Measurements from ENCODE around the gene SEPTIN8.
A peak's percentile ranks its signal among the peaks of the same experiment; 100 is the strongest.

The SEPTIN8 gene

GRCh38 chr5:132754111-132754510 lies 22.9 kb downstream of the SEPTIN8 start:
- Histone ChIP-seq H3K79me2 (ENCODE audit: low read length) (no peaks in the 10 kb centered on the region), H3K4me1 (ENCODE audit: low read length) (peaks cover 13% of the 10 kb centered on the region), H3K4me3 (ENCODE audit: low read length) (no peak overlapping the region), H3K4me2 (ENCODE audit: low read length) (no peak overlapping the region), H3K27ac (ENCODE audit: low read length) (no peak overlapping the region), H3K9ac (ENCODE audit: low read length) (no peak overlapping the region), H3K9me3 (ENCODE audit: insufficient read depth, low read length) (no peaks in the 10 kb centered on the region), H3K27me3 (ENCODE audit: low read depth, low read length) (no peaks in the 10 kb centered on the region), H2AFZ (ENCODE audit: low read depth, low read length) (no peak overlapping the region), H4K20me1 (ENCODE audit: insufficient read depth, low read length) (no peaks in the 10 kb centered on the region), H3K36me3 (replicated peaks; ENCODE audit: low read depth, low read length) (peaks cover 2% of the 10 kb centered on the region)
- TF ChIP-seq CTCF (IDR thresholded peaks at IDR 0.05; ENCODE audit: low read depth, low read length) (no peak), EZH2phosphoT487 (IDR thresholded peaks at IDR 0.05; ENCODE audit: low read depth) (no peak)

DNA sequence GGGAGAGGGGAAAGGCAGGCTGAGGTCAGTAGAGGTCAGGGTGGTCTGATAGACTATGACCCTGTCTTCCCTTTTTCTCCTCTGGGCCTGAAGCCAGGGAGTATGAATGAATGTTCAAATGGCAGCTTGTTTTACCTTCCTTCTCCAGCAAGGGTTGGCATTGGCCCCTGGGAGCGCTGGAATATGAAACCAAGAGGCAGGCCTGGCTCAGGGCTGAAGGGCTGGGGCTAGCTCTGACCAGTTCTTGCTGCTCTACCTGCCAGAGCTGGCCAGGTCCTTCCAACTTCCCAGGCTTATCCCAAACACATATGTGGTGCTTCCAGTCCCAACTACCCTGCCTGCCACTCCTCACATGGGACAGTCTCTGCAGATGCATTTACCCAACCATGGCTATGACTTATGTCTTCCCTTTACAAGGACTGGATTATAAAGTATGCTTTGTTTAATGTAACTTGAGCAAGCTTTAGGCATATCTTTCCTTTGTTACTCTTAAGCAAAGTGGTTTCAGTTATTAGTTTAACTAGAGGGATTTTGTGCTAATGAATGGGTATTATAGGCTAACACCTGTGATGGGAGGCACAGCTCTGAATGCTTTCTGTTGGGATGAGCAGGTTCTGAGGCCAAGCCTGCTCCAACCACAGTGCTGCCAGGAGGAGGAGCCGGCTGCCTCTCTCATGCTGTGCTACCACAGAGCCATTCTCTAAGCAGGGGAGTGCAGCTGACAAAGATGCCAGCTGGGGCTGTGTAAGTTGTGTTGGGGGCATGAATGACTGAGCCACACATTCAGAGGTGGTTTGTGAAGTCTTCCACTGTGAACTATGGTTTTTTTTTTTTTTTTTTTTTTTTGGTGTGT lies 23.7 kb downstream of the SEPTIN8 start:
- H3K9ac ChIP-seq (ENCODE audit: low read length) = no peak overlapping the region
- H3K4me2 ChIP-seq (ENCODE audit: low read length) = no peak overlapping the region
- TF ChIP-seq CTCF (IDR thresholded peaks at IDR 0.05; ENCODE audit: low read depth, low read length) = no peak
- no peak overlapping the region for H2AFZ ChIP-seq (ENCODE audit: low read depth, low read length)
- no peaks in the 10 kb centered on the region for H4K20me1 ChIP-seq (ENCODE audit: insufficient read depth, low read length)
- H3K27ac ChIP-seq (ENCODE audit: low read length) = no peak overlapping the region
- H3K9me3 ChIP-seq (ENCODE audit: insufficient read depth, low read length) = no peaks in the 10 kb centered on the region
- H3K36me3 ChIP-seq (replicated peaks; ENCODE audit: low read depth, low read length) = peaks cover 1% of the 10 kb centered on the region
- H3K4me3 ChIP-seq (ENCODE audit: low read length) = no peak overlapping the region
- no peaks in the 10 kb centered on the region for H3K79me2 ChIP-seq (ENCODE audit: low read length)
- H3K27me3 ChIP-seq (ENCODE audit: low read depth, low read length) = no peaks in the 10 kb centered on the region
- peaks cover 13% of the 10 kb centered on the region for H3K4me1 ChIP-seq (ENCODE audit: low read length)

- Histone ChIP-seq H4K20me1 (ENCODE audit: insufficient read depth, low read length) (no peaks in the 10 kb centered on the region), H3K4me2 (ENCODE audit: low read length) (no peak overlapping the region), H3K9ac (ENCODE audit: low read length) (no peak overlapping the region), H3K27me3 (ENCODE audit: low read depth, low read length) (no peaks in the 10 kb centered on the region), H3K9me3 (ENCODE audit: insufficient read depth, low read length) (no peaks in the 10 kb centered on the region), H3K4me3 (ENCODE audit: low read length) (no peak overlapping the region), H3K27ac (ENCODE audit: low read length) (no peak overlapping the region), H3K4me1 (ENCODE audit: low read length) (peaks cover 13% of the 10 kb centered on the region), H3K79me2 (ENCODE audit: low read length) (no peaks in the 10 kb centered on the region), H2AFZ (ENCODE audit: low read depth, low read length) (no peak overlapping the region), H3K36me3 (replicated peaks; ENCODE audit: low read depth, low read length) (no peaks in the 10 kb centered on the region)
- TF ChIP-seq EZH2phosphoT487 (IDR thresholded peaks at IDR 0.05; ENCODE audit: low read depth) (no peak), CTCF (IDR thresholded peaks at IDR 0.05; ENCODE audit: low read depth, low read length) (no peak)
Observed at GRCh38 chr5:132752581-132753125, 24.4 kb downstream of the SEPTIN8 start.

GRCh38 chr5:132751971-132752580 lies 25.0 kb downstream of the SEPTIN8 start:
- Histone ChIP-seq H3K9ac (ENCODE audit: low read length) (no peak overlapping the region), H3K79me2 (ENCODE audit: low read length) (no peaks in the 10 kb centered on the region), H3K27ac (ENCODE audit: low read length) (no peak overlapping the region), H3K9me3 (ENCODE audit: insufficient read depth, low read length) (no peaks in the 10 kb centered on the region), H3K4me1 (ENCODE audit: low read length) (peaks cover 13% of the 10 kb centered on the region), H3K27me3 (ENCODE audit: low read depth, low read length) (no peaks in the 10 kb centered on the region), H3K4me2 (ENCODE audit: low read length) (no peak overlapping the region), H3K36me3 (replicated peaks; ENCODE audit: low read depth, low read length) (no peaks in the 10 kb centered on the region), H4K20me1 (ENCODE audit: insufficient read depth, low read length) (no peaks in the 10 kb centered on the region), H2AFZ (ENCODE audit: low read depth, low read length) (no peak overlapping the region), H3K4me3 (ENCODE audit: low read length) (0 out of 2 replicates have a peak overlapping the region, but pooled peaks have one; percentile 13)
- TF ChIP-seq CTCF (IDR thresholded peaks at IDR 0.05; ENCODE audit: low read depth, low read length) (no peak), EZH2phosphoT487 (IDR thresholded peaks at IDR 0.05; ENCODE audit: low read depth) (no peak)
